Dedifferentiated amniotic fluid mesenchymal stem cell (primary cell): ENCODE measurements around the gene RPAP2.
A peak's percentile ranks its signal among the peaks of the same experiment; 100 is the strongest.
"Not testable (repeated sequence)": the region's sequence is repeated elsewhere in the genome, so short reads cannot be mapped to it uniquely, and the experiment has no call there.

Experiments used
- DNase-seq: peaks from one replicate; pipeline ENCODE4 v3.0.0-alpha.2; 2016; ENCODE audit errors: extremely low spot score

Gene RPAP2

GRCh38 chr1:92298573-92299476 lies at the start of gene RPAP2, which contains the start of gene GLMN:
Gene RPAP2 (plus strand): TSS chr1:92299059. CDS start chr1:92299074, 15 bp downstream.
Gene GLMN (minus strand): TSS chr1:92298987. CDS start chr1:92297999, 988 bp downstream.
- peak; percentile 81 for DNase-seq

GRCh38 chr1:92254714-92255113 lies 44.1 kb upstream of the RPAP2 start:
- DNase-seq, result not testable (repeated sequence)

DNA sequence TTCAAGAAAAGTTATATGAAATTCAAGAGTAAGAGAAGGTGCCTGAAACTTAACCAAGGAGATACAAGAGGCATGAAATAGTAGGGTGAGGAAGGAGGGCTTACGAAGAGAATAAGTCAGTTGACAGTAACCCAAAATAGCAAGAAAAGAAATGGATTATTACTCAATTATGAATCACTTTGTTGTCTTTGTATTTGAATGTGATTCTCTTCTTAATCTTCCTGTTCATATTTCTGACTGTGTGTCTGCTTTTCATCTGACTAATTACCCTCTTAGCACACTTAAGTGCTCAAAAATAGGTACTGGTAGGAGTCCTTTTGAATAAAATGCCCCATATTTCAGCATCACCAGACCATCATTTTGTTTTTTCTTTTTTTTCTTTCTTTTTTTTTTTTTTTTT lies 39.5 kb upstream of the RPAP2 start:
- DNase-seq, result no peak

DNA sequence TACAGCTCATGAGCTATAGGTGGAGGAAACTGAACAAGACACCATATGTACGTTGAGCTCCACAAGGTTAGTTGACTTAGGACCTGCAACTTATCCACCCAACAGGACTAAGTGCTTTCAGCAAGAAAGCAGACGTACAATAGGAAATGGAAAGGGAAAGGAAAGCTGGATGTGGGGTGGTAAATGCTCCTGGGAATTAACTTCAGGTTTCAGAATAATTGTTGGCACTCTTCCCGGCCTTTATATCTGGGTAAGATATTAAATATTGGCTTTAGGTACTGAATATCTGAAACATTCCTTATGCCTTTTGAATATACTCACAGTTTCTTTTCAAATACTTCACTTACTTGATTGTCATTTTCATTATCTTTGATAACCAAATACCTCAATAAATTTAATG lies 36.3 kb upstream of the RPAP2 start:
- DNase-seq, result no peak

- DNase-seq, result no peak
Measured at GRCh38 chr1:92273039-92273438, 25.8 kb upstream of the RPAP2 start.

DNA sequence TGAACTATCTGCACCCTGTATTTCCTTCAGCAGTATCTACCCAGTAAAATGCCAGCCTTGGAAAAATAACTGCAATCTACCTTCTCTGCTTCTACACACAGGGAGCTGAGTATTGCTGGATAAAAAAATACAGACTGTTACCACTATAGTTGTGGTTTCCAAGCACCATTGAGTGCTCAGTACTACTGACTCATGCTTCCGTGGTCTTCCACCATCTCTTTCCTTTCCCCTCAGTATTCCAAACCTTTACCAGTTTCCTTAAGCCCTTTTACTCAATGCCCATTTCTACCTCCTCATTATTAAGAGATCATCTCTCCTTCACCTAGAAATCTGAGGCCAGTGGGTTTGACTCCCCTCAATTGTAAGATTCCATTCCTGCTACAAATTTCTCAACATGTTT lies 23.9 kb upstream of the RPAP2 start:
- no peak for DNase-seq

DNA sequence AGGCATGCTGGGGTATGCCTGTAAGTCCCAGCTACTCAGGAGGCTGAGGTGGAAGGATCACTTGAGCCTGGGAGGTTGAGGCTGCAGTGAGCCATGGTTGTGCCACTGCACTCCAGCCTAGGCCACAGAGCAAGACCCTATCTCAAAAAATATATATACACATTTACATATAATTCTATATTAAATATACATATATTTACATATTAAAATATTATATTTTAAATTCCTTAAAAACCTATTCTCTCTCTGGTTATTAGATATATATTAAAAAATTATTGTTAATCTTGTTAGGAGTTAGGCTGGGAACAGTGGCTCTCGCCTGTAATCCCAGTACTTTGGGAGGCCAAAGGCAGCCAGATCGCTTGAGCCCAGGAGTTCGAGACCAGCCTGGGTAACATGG lies 22.8 kb upstream of the RPAP2 start:
- DNase-seq, result no peak

GRCh38 chr1:92277105-92277723 lies 21.6 kb upstream of the RPAP2 start:
- DNase-seq, result no peak

DNA sequence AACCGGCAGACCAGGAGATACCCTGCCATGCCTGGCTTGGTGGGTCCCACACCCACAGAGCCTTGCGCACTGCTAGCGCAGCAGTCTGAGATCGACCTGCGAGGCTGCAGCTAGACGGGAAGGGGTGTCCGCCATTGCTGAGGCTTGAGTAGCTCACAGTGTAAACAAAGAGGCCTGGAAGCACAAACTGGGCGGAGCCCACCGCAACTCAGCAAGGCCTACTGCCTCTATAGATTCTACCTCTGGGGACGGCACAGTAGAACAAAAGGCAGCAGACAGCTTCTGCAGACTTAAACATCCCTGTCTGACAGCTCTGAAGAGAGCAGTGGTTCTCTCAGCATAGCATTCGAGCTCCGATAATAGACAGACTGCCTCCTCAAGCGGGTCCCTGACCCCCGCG lies 19.1 kb upstream of the RPAP2 start:
- peak; percentile 1 for DNase-seq

- DNase-seq, result not testable (repeated sequence)
Measured at GRCh38 chr1:92281411-92281810, 17.4 kb upstream of the RPAP2 start.

GRCh38 chr1:92291372-92291999 lies 7.4 kb upstream of the RPAP2 start:
- peak; percentile 55 for DNase-seq

DNA sequence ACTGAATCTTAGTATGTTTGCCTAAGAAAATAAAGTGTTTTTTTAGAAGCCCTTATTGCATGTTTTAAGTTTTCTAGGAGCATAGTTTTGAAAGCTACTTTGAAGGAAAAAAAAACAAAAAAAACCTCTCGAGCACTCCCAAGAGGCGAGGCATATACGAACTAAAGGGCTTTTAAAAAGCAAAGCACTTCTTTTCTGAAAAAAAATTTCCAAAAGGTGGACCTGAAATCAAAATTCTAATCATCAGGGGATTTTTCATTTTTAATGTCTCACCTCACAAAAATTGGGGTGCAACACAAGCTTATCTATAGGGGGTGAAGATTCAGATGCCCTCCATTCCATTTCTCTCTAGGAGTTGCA lies 666 bp upstream of the RPAP2 start:
- no peak for DNase-seq

GRCh38 chr1:92299477-92300150 lies 755 bp downstream of the RPAP2 start:
- no peak for DNase-seq

- no peak for DNase-seq
Measured at GRCh38 chr1:92301021-92301420, 2.2 kb downstream of the RPAP2 start.

GRCh38 chr1:92306020-92306419 lies 7.2 kb downstream of the RPAP2 start:
- no peak for DNase-seq

- DNase-seq, result no peak
Measured at GRCh38 chr1:92307980-92308379, 9.1 kb downstream of the RPAP2 start.

DNA sequence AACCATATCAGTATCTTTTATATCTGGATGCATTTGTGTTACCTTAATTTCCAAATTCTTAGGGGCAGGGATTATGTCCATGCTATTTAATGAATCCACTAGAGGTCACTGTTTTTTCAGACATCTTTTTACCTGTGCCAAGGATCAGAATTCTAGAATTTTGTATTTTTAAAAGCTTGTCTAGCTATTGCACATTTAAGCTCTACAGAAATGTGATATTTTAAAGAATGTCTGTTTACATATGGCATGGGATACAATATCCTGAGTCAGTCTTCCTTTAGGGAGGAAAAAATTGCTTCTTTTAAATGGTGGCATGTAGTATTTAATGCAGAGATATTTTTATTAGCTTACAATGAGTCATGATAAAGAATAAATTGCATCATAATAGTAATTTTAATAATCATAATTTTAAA lies 11.3 kb downstream of the RPAP2 start:
- DNase-seq, result no peak

DNA sequence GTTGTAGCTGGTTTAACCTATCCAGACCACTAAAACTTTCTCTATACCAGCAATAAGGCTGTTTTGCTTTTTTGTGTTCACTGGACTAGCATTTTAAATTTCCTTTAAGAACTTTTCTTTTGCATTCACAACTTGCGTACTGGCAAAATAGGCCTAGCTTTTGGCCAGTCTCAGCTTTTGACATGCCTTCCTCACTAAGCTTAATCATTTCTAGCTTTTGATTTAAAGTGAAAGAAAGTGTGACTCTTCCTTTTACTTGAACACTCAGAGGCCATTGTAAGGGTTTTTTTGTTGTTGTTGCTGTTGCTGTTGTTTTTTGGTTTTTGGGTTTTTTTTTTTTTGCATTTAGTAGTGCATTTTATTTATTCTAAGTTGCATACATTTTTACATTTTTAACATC lies 15.2 kb downstream of the RPAP2 start:
- DNase-seq, result no peak

DNA sequence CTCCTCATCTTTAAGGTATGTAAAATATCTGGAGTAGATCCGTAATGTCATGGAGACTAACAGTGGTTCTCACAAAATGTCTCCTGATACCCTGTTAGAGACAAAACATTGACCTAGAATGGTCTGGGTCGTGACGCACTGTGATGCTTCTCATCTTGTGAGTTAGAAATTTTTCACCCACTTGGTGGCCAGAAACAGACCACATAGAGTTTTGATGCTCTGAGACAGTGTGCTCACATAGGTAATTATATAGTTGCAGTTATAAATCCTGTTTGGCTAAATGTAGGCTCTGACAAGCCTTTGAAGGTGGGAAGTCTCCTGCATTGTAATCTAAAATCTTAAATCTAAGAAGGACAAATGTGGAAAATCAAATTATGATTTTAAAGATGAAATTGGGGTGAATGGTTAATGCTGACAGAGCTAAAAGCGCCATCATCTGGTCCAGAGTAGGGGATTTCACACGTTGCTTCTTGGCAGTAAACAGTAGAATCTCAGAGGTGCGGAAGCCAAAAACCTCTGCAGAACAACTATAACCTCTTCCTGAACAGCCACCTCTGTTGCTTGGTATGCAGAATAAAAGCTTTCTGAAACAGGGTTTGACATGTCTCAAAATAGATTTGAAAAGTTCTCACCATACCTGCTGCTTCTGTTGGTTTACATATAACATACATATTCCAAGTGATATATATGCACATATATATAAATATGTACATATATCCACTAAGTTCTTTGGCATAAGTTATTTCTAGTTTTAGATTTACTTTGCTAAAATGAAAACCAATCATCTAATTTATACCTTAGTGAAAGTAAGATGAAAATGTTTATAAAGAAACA lies 17.1 kb downstream of the RPAP2 start:
- no peak for DNase-seq

DNA sequence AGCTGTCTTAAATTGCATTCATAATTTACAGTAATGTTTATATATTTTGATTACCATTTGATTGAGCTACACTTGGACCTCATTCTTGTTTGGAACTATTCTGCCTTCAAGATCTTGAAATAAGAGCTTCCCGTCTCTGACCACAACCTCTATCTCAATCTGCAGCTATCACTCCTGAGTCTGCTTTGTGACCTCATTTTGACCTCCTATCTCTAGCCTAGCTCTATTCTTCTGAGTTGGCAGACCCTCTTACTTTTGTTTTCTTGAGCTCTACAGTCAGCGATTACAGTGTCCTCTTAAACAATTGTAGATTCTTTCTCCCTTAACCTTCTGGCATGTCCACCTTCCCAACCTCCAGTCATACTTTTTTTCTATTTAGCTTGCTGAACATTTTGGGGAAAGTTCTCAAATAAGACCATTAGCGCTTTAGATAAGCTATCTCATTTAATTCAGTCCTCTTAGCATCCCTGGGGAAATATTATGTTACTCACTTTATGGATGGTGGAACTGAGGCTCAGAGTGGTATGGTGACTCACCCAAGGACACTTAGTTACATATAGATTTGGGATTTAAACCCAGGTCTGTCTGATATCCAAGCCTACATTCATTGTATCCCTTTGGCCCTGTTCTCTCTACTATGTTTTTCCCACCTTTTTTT lies 19.1 kb downstream of the RPAP2 start:
- no peak for DNase-seq
